GM19452 (cell line): ENCODE results near the gene BCDIN3D.
"Not testable (repeated sequence)": the region's sequence is repeated elsewhere in the genome, so short reads cannot be mapped to it uniquely, and the experiment has no call there.

Experiments used
- ATAC-seq: cut with Tn5 transposase; IDR thresholded peaks from one replicate; pipeline ENCODE4 v1.9.1; 2021; ENCODE audit not compliant: unreplicated experiment

BCDIN3D gene

DNA sequence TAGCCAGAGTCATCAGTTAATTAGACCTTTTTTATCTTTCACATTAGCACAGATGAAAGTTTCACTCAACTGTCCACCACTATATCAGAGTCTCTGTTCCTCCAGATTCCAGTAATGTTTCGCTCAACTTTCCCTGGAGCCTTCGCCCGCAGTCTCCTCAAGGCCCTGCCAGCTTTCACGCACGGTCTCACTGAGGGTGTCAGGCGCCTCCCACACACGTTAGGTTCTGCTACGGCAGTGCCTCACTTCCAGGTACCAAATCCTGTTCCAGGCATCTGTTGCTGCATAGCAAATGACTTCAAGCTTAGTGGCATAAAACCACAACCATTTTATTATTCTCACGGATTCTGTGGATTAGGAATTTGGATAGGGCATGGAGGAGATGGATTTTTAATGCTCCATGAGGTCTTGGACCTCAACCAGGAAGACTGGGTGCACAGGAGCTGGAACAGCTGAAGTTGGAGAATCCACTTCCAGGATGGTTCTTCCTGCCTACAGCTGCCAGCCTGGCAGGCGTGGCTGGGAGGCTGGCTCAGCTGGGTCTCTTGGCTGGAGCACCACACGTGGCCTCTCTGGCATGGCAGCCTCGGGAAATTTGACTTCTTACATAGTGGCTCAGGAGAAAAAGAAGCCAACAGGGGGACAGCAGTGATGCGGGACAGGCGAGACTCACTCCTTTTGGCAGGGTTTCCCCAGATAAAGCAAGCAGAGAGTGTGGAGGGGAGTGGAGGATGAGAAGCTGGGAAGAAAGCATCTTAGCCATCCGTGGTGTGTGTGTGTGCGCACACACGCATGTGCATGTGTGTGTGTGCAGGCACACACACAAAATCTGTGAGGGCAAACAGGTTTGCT is 21.3 kb upstream of the BCDIN3D start:
- ATAC-seq = no peak

DNA sequence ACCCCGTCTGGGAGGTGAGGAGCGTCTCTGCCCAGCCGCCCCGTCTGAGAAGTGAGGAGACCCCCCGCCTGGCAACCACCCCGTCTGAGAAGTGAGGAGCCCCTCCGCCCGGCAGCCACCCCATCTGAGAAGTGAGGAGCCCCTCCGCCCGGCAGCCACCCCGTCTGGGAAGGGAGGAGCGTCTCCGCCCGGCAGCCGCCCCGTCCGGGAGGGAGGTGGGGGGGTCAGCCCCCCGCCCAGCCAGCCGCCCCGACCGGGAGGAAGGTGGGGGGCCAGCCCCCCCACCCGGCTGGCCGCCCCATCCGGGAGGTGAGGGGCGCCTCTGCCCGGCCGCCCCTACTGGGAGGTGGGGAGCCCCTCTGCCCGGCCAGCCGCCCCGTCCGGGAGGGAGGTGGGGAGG is 18.0 kb upstream of the BCDIN3D start:
- not testable (repeated sequence) for ATAC-seq

DNA sequence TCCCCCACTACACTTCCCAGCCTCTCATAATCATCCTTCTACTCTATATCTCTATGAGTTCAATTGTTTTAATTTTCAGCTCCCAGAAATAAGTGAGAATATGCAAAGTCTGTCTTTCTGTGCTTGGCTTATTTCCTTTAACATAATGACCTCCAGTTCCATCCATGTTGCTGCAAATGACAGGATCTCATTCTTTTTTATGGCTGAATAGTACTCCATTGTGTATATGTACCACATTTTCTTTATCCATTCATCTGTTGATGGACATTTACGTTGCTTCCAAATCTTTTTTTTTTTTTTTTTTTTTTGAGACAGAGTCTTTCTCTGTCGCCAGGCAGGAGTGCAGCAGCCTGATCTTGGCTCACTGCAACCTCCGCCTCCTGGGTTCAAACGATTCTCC is 13.0 kb upstream of the BCDIN3D start:
- ATAC-seq = not testable (repeated sequence)

DNA sequence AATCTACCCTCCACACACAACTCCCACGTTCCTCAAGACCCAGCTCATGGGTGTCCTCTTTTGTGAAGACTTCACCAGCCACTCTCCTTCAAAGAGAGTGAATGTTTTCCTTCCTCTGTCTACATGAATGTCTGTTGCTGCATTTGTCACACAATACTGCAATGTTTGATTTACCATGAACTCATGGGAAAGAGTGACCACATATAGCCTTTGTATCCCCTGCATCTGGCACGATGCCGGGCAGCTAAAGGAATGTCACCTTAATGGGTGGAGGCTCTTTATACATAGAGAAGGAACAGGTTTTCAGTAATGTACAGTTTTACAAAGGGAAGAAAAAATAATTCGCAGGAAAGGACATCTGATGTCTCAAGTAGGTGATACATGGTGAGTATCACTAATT is 12.1 kb upstream of the BCDIN3D start:
- no peak for ATAC-seq

DNA sequence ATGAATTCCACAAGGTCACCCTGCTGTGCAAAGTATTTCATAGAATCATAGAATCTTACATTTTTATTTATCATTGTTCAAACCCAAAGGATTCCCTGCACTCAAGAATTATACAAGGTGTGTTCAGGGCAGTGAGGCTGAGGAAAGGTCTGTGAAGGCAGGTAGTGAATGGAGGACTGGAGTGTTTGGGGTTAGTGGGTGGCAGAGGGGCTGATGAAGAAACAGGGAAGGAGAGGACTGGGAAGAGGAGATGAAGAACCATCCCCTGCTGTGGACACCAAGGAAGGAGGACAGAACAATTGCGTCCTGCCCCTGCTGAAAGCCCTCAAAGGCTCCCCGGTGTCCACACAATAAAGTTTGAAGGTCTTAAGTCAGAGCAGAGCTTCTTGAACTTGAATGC is 10.8 kb upstream of the BCDIN3D start:
- no peak for ATAC-seq

DNA sequence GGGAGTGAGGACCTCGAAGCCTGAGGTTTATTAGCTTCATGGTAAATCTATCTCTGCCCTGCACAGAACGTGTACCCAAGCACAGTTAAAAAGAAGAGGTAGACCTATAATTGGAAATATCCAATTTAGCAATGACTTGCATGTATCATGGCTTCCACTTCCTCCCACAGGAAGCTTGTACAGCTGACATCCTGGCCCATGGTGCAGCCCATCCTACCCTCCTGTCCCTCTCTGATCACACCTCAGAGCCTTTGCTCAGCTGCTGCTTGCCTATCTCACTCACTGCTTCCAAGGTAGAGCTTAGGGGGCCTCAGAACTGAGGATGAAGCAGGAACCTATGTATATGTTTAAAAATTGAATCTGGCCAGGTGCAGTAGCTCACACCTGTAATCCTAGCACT is 4.3 kb upstream of the BCDIN3D start:
- no peak for ATAC-seq

DNA sequence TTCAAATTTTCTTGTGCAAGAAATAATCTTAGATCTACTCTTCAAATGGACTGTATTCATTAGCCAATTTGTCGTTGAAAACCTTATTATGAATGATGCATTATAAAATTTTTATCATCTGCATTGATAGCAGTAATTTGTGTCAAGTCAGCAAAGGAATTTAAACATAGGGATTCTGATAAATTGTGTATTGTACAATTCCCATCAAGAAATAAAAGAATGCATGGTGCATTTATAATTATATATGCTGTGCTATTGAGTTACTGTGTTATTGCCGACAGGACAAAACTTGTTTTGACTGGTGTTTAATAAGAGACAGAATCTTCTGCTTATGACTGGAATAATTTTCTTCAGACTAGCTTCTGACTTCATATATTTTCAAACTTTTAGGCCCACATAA is 3.1 kb upstream of the BCDIN3D start:
- ATAC-seq = no peak

DNA sequence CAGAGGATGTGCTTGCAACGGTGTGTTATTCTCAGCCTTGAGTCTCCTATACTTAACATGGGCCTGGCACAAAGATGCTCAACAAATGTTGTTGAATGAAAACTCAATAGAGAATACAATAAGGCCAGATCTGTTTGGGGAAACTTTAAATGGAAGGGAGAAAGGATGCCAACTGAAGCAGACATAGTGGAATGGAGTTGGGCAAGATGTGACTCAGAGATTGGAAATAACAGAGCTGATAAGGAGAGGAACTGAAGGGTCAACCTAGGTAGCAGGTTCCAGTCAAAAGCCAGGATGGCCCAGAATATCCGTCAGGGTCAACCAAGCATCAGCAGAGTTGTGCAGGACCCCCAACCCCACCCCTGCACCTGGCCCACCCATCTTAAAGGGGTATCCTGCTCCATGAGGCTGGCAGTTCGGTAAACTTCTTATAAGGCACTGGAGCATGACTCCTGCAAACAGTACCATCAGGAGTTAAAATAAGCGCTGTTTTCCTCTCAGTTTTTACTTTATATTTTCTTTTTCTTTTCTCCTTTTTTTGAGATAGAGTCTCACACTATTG is 1.1 kb upstream of the BCDIN3D start:
- no peak for ATAC-seq

DNA sequence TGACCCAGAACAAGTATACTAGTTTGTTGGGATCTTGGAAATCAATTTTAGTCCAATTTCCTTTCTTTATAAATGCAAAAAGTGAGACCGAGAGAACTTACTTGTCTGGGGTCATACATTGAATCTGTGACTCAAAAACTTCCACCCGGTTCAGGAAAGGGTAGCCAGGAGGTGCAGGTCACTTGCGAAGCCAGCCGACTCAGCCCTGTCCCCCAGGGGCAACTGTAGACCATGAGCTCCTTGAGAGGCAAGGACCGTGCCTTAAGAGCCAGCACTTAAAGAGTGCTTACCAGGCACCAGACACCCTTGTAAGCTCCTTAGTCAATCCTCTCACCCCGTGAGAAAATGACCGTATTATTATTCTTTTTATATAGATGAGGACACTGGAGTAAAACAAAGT is 505 bp upstream of the BCDIN3D start:
- ATAC-seq = no peak

DNA sequence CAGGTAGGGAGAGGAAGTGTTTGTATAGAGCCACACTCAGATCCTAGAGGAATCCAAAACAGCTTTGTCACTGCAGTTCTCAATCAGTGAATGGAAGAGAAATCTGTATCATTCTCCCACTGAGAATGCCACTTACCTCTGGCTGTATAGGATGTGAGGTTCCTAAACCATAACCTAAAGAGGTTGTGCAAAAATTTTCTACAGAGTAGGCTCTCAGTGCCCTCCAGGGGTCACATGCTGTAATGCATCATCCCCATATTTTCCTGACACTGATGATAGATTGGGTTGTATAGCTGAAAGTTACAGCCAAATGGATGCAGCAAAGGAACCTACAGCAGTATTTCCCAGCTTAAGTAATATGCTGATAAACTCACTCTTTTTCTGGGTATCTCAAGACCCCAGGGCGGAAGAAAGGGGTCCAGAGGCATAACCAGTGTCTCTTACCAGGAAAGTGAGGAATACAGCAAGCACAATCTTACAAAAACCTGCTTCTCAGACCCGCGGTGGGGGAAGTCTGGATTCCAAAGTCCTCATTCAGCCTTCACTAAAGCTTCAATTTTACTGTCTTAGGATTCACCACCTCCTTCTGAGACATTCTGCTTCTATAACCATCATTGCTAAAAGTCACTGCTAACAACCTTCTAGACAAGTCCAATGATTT is 3.8 kb downstream of the BCDIN3D start:
- ATAC-seq = no peak

DNA sequence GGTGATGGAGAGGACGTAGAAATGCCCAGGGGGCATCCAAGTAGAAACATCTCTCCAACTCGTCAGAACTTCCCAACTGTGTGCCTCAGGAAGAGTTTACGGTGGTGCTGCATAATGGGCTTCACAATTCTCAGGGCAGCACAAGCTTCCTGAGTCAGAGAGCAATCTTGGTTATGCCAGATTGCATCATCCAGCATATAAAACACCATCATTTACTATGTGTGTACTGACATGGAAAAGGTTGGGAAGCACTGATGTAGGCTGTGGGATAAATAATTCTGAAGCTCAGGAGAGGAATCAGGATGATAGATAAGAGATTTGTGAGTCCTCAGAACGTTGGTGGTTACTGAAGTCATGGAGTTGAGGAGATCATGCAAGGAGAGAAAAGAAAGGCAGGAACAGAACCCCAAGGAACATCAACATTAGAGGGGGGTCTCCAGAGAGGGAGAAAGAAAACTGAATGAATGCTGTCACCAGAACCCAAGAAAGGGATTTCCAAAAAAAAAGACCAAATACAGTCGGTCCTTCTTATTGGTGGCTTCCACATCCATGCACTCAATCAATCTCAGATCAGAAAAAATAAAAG is 10.0 kb downstream of the BCDIN3D start:
- no peak for ATAC-seq

DNA sequence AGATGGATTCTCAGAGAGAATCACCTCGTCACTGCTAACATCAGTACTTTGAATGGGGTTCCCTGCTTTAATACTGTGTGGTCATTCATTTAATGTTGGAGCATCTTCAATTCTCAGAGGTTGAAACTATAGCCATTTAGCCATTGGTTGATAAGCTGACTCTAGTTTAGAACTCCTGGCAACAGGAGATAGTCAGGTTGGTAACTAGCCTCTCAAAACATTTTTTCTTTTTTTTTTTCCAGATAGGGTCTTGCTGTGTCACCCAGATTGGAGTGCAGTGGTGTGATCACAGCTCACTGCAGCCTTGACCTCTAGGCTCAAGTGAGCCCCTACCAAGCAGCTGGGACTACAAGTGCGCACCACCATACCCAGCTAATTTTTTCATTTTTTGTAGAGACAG is 11.2 kb downstream of the BCDIN3D start:
- ATAC-seq = no peak

DNA sequence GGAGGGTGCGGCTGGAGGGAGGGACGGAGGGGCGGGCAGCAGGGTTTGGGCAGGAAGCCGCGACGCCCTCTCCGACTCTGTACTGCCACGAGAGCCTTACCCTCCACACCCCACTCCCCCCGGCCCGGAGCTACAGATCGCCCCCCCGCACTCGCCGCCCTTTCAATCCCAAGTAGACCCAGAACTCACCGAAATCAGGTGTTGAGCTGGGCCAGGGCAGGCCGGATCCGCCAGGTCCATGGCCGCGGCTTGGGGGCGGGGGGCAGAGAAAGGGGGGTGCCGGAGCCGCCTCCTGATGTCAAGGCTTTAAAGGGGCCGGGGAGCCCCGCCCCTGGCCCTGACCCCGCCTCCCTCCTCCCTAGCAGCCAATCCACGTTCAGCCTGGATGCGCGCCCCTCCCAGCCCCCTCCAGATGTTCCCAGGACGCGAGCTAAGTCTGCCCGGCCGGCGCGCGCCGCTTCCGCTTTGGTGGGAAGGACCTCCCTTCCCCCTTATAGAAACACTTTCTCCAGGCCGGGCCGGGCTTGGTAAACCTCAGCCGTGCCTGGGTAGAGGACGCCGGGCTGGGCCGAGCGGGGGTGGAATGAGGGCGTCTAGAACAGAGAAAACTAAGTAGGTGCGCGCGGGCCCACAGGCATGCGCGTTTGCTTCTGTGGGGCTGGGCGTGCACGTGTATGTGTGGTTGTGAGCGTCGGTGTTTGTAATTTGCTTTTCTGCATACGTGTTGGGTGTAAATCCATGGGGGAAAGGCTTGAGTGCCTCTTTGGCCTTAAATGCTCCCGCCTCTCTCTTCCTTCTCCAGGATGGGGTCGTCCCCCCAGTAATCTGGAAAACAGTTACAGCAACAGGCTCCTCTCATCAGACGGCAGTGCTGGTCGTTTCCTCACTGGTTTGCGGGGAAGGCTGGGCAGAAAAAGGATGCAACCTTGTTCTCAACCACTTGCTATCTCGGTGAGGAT is 14.5 kb downstream of the BCDIN3D start, which contains the start of gene NCKAP5L:
NCKAP5L (minus strand) TSS at position 281 of the 959 bp plus-strand sequence. CDS start 24,369 bp downstream, outside the sequence.
- peak; percentile 92 for ATAC-seq

DNA sequence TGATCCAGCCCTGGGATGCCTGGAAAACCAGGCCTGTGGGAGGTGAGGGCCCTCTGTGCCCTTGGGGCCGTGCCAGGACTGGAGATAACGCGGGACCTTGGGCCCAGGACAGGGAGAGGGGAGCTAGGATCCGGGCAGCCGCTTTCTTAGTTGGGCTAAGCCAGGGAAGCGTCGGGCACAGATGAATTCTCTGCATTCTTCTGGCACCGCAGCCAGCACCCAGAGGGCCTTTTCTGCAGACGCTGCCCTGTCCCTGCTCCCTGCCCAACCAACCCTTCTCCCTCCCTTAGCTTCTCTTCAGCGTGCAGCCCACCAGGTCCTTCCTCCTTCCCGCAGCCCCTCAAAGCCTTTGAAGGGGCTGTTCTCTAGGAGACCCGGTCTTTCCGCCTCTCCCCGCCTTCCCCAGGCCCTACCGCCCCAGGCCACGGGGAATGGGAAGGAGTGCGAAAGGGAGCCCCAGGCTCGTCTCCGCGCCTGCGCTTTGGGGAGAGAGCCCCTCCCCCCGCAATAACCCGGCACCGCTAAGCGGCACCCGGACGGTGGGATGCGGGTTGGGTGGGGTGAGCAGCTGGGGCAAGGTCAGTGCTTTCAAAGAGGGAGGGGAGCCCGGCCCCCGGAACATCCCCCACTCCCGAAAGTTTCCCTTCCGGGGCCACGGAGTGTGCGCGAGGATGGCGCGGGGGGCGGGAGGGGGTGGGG is 15.4 kb downstream of the BCDIN3D start:
- no peak for ATAC-seq

DNA sequence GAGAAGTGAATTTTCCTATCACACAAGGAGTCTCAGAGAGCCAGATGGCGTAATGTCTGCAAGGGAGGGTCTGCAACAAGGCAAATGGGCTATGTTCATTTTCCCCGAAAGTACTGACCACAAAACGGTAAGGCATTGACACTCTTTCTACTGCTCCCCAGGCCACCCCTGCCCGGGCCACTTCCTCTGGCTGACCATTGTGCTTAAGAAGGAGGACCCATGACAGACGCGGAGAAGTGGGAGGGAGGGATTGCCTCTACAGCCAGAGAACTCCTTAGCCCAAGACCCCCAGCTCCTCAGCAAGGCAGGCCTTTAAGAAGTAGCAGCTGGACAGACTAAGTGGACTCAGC is 15.9 kb downstream of the BCDIN3D start:
- ATAC-seq = no peak

DNA sequence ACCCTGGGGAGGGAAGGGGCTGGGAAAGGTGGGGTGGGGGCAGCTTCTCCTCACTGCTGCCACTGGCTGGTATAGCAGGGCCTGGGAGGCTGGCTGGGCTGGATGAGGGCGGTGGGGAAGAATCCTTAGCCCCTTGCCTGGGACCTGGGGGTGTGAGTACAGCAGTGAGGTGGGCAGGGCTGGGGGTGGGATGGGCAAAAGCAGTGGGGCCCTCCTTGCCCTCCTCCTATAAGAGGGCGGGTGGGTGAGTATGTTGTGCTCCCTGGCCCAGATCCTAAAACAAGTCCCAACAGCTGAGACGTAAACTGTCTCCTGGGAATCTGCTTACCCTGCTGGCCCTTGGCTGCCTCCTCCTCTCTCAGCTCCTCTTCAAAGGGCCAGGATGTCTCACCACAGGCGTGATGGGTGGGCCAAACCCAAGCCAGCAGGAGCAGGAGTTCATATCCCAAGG is 16.9 kb downstream of the BCDIN3D start:
- ATAC-seq = no peak

DNA sequence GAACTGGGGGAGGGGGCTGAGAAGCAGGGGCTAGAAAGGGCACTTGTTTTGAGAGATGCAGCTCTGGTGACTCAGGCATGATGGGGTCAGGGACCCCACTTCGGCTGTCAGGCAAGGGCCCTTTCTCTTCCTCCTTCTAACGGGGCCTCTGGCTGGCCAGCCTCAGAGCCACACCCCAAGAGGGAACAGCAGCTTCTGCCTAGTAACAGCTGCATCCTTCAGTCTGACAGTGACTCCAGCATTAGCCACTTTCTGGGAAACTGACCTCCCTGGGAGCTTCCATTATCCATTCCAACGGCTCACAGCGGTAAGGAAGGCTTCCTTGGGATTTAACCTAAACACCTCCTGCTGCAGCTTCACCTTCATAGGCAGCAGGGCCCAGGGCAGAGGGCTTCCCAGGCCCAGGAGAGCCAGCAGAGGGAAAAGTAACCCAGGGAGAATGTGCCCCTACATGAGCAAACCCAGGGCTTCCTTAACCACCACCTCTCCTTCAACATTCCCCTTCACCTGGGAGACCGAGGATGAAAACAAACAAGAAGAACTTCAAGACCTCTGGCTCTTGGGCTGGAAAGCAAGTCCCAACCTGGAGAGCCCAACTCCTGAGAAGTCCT is 17.4 kb downstream of the BCDIN3D start:
- no peak for ATAC-seq

DNA sequence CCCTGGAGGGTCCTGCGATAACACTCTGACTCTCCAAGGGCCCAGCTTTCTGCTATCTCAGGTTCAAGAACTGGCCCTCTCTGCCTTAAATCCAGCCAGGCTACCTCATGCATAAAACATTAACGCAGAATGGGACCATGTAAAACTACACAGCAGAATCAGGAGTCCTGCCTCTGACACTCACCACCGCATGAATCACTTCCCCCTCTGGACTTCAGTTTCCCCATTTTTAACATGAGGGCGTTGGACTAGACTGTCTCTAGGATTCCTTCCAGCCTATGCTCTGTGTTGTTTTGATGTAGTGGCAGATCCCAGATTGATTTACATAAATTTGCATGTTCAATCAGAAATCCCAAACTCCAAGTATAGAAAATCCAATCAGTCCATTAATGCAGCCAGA is 18.0 kb downstream of the BCDIN3D start:
- no peak for ATAC-seq

DNA sequence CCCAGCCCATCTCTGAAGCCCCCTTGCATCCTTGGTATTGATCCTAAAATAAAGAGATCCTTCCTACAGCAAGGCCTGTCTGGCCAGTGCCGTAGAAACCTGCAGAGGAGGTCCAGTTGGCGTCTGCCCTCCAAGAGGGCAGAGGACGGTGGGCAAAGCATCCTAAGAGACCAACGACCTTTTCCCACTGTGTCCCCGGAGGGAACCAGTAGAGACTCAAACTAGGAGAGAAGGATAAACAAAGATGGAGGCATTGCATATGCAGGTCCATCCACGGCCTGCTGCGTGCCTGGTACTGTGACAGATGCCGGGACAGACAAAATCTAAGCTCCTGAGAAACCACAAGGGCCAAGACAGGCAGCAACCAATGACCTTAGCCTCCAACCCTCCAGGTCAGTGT is 18.5 kb downstream of the BCDIN3D start:
- no peak for ATAC-seq

DNA sequence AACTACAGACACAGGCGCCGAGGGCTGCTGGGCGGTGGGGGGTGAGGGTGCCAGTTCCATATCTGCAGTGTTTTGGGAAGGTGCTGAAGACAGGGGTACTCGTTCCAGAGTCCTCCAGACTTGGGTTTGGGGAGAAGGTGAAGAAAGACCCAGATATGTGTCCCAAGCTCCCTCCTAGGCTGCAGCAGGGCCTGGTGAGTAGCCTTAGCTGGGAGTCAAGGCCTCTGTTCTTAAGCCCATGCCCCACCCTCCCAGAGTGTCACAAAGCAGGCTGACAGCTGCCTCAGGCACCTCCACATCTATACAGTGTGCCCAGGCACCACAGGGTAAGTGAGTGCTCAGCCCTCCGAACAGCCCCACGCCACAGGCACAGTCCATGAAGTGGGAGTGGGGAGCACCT is 19.0 kb downstream of the BCDIN3D start:
- no peak for ATAC-seq
